Testis (tissue), 3 donors: ENCODE measurements around the gene LRRC27. TPM values are rescaled to one million over a fixed set of nuclear protein-coding genes. Genes with fewer than 3 reads are reported as not detected.

Source experiments
- DNase-seq: peaks from one replicate; pipeline ENCODE4 v3.0.0-alpha.2; 2019
- H3K27ac ChIP-seq, 2 donors: fragments of 200-600 bp; sonication (generic); one replicate each; pipeline ENCODE4 v1.5.1; 2019
- H3K27me3 ChIP-seq: fragments of 200-600 bp; sonication (generic); one replicate; pipeline ENCODE4 v1.5.1; 2019
- H3K36me3 ChIP-seq: fragments of 200-600 bp; sonication (generic); one replicate; pipeline ENCODE4 v1.5.1; 2017; ENCODE audit warnings: low read depth; ENCODE audit errors: missing control alignments
- H3K4me1 ChIP-seq: fragments of 200-600 bp; sonication (generic); one replicate; pipeline ENCODE4 v1.5.1; 2019
- H3K4me3 ChIP-seq, 2 donors: fragments of 200-600 bp; sonication (generic); one replicate each; pipeline ENCODE4 v1.5.1; 2017 to 2019
- H3K9me3 ChIP-seq: fragments of 200-600 bp; sonication (generic); one replicate; pipeline ENCODE4 v1.5.1; 2017
- CTCF ChIP-seq, 3 experiments: fragments of 450-650 bp in 2 of 3; fragments of 200-600 bp in 1 of 3; sonication (generic) in 1 of 3; IDR thresholded peaks; one replicate each; pipeline ENCODE4 v1.5.1; 2016 to 2019; ENCODE audit warnings: antibody characterized with exemption in 3 of 3, mild to moderate bottlenecking in 2 of 3, moderate library complexity in 1 of 3
- POLR2A ChIP-seq: fragments of 450-650 bp; IDR thresholded peaks from one replicate; pipeline ENCODE4 v1.6.1; 2017; ENCODE audit warnings: antibody characterized with exemption, mild to moderate bottlenecking, moderate library complexity
- WGBS, 2 donors: methylation state at CpG; one replicate each; pipeline ENCODE4 v1.1.5; 2018; 5-methylcytosine and 5-hydroxymethylcytosine counted together
- intact Hi-C: fragments of 100-400 bp; cut with DNase I; formaldehyde crosslinking; loops from one replicate; pipeline ENCODE4 v1.15.1; 2023; ENCODE audit warnings: low total_unique reads
- polyA plus RNA-seq: library from polyadenylated mRNA; stranded (reverse); fragments of 350-450 nt; fragmentation: Illumina TruSeq; extraction: RNeasy Lipid Tissue Mini Kit (QIAGEN cat#74804); gene quantifications from one replicate; pipeline ENCODE4 v1.2.3, GENCODE V29; 2014; ENCODE audit warnings: low read depth, low replicate concordance; ENCODE audit not compliant: insufficient read depth
- total RNA-seq, 2 donors: library from RNA; depleted of rRNA; stranded (reverse); fragments of >200 nt; gene quantifications; one replicate each; pipeline ENCODE4 v1.2.3, GENCODE V29; 2016

The LRRC27 gene
- total and polyA plus RNA-seq, 3 donors from 2014 or later: 49.4 to 164 (median 110) TPM

GRCh38 chr10:132319853-132320653, 11.9 kb upstream of the LRRC27 start:
- Histone ChIP-seq H3K4me3 (no peak overlapping the region), H3K4me1 (no peaks in the 10 kb centered on the region), H3K27me3 (no peaks in the 10 kb centered on the region), H3K36me3 (no peaks in the 10 kb centered on the region), H3K27ac (no peak overlapping the region), H3K9me3 (no peaks in the 10 kb centered on the region)
- intact Hi-C loops: no loop called here
- TF ChIP-seq POLR2A (no peak), CTCF (IDR thresholded peaks at IDR 0.05) (no peak)
- DNase-seq: no peak
- WGBS, 2 donors: 72 to 79% methylated on average over 15 of the region's 15 CpGs

- Histone ChIP-seq H3K27ac (no peak overlapping the region), H3K27me3 (no peaks in the 10 kb centered on the region), H3K36me3 (no peaks in the 10 kb centered on the region), H3K9me3 (no peaks in the 10 kb centered on the region), H3K4me3 (no peak overlapping the region), H3K4me1 (no peaks in the 10 kb centered on the region)
- intact Hi-C loops: no loop called here
- WGBS, 2 donors: 86% methylated on average over 11 to 13 of the region's 13 CpGs
- TF ChIP-seq CTCF (IDR thresholded peaks at IDR 0.05) (no peak), POLR2A (no peak)
- DNase-seq: no peak
Measured at GRCh38 chr10:132320654-132321469, 11.1 kb upstream of the LRRC27 start.

GRCh38 chr10:132321726-132322125, 10.3 kb upstream of the LRRC27 start:
- WGBS, 2 donors: 87 to 90% methylated on average over 9 to 10 of the region's 10 CpGs
- intact Hi-C loops: no loop called here
- Histone ChIP-seq H3K9me3 (no peaks in the 10 kb centered on the region), H3K36me3 (no peaks in the 10 kb centered on the region), H3K27me3 (no peaks in the 10 kb centered on the region), H3K4me3 (no peak overlapping the region), H3K4me1 (no peaks in the 10 kb centered on the region), H3K27ac (no peak overlapping the region)
- DNase-seq: no peak
- TF ChIP-seq POLR2A (no peak), CTCF (IDR thresholded peaks at IDR 0.05) (no peak)

- H3K27me3 ChIP-seq: no peaks in the 10 kb centered on the region
- no peak for DNase-seq
- H3K4me3 ChIP-seq: no peak overlapping the region
- no peaks in the 10 kb centered on the region for H3K36me3 ChIP-seq
- no peak overlapping the region for H3K27ac ChIP-seq
- no peaks in the 10 kb centered on the region for H3K9me3 ChIP-seq
- intact Hi-C loops: no loop called here
- TF ChIP-seq POLR2A: no peak
- no peak for TF ChIP-seq CTCF (IDR thresholded peaks at IDR 0.05)
- no peaks in the 10 kb centered on the region for H3K4me1 ChIP-seq
- WGBS, 2 donors: 81 to 83% methylated on average over 6 of the region's 6 CpGs
Measured at GRCh38 chr10:132322586-132323048, 9.4 kb upstream of the LRRC27 start.
